ENCODE results near the gene CUL4A.
"Not testable (repeated sequence)": the region's sequence is repeated elsewhere in the genome, so short reads cannot be mapped to it uniquely, and the experiment has no call there.

The CUL4A gene

DNA sequence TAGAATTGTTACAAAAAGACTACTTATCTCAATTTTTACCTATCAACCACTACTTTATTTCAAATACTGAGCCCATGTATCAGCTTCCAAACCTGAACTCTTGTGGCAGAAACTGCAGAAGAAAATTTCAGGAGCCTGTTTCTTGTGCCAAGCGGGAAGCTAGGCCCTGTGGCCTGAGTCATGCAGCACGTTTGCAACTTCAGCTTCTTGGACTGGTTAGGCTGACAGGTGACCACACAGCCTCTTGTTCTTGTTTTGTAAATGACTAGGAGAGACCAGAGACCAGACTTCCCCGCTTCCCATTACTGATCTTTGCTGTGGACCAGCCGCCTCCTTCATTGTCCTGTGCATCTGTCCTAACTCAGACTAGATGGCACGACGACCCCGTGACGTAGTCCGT is 84.3 kb downstream of the CUL4A start:
- DNase-seq = peak; percentile 61

DNA sequence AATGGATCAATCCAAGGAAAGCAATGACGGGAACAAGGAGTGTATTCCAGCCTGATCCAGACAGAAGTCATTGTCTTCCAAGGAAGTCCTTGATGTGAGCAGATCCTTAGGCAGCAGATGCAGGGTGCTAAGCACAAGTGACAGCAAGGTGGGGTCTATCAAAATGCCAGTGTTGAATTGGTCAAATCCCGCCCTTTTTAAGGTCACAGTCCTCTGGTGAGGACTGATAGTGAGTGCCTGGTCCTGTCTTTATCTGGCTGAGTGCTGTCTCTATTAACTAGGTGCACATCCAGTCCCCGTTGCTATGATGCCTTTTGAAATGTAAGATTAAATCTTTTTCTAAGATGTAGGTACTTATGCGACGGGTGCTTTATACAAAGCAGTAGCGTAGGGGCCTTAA is 86.4 kb downstream of the CUL4A start:
- no peak for DNase-seq

DNA sequence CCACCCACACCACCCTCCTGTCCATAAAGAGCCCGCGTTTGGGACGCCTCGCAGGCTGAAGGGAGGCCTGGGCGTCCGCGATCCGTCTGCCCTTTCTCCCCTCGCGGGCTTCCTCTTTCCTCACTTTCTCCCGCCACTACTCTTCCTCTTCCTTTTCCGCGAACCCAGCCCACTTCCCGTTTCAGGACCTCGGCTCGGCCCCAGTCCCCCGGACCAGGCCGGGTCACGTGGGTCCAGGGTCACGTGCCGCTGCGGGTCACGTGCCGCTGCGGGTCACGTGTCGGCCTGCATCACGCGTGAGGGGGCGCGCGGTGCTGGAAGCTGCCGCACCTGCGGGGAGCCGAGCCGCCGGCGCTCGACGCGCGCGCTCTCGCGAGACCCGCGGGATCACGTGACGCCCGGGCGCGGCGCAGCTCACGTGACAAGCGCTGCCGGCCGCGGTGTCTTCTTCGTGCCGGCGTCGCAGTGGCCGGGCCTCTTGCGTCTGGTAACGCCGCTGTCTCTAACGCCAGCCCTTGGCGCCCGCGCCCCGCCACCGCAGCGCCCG is 87.5 kb downstream of the CUL4A start, which contains the start of gene LAMP1:
LAMP1 (plus strand) TSS at position 417 of the 547 bp plus-strand sequence. CDS start 196 bp downstream, outside the sequence.
- DNase-seq = peak; percentile 96

GRCh38 chr13:113297370-113298042 is 88.1 kb downstream of the CUL4A start:
- DNase-seq = peak; percentile 59

DNA sequence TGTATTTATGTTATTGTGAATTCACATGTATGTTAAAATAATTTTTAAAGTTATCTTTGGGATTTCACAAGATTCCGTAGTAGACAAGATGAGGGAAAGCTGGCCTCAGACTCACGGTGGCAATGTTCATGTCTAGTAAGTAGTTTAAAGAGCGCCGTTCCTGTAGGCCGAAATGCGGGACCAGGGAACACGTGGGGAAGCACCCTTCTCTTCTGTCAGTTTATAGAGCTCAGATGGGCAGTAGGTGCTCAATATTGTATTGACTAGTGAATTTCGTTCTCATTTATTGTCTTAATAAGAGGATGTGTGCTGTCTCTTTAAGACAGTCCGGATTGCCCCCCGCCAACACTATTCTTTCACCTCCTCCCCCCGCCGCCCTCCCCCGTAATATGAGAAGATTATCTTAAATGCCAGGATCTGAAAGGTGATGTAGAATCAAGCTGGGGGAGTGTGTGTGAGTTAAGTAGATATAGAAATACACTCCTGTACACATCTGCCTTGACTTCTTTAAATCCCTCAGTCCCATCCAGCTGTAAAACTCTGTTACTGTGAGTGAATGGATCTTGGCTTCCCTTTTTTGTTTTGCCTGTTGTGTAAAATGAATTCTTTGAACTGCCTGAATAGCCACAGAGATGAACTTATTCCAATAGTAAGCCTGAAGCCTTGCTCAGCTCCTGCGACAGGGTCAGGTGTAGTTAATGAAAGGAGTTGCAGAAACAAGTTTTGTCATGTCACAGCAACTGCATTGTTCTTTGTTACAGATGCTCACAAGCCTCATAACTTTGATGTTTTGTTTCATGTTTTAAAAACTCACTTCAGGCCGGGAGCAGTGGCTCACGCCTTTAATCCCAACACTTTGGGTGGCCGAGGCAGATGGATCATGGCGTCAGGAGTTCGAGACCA is 88.9 kb downstream of the CUL4A start:
- DNase-seq = peak; percentile 46

GRCh38 chr13:113299951-113300350 is 90.5 kb downstream of the CUL4A start:
- DNase-seq = peak; percentile 93

DNA sequence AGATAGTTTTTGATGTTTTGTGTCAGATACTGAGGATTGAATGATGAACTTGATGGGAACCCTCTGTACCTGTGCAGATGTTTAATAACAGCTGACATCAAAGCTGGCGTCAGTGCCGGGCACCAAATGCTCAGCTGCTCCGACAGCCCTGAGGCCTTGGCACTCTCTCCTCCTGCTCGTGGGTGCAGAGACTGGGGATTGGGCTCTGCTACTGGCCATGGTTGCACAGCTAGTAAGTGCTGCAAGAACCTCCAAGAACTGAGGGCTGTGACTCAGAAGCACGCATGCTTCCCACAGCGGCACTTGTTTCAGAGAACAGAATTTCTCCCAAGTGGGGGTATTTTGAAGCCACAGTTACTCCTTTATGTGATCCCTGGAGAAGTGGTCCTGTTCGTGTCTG is 93.6 kb downstream of the CUL4A start:
- DNase-seq = peak; percentile 58

- DNase-seq = no peak
Measured at GRCh38 chr13:113304121-113304520, 94.7 kb downstream of the CUL4A start.

DNA sequence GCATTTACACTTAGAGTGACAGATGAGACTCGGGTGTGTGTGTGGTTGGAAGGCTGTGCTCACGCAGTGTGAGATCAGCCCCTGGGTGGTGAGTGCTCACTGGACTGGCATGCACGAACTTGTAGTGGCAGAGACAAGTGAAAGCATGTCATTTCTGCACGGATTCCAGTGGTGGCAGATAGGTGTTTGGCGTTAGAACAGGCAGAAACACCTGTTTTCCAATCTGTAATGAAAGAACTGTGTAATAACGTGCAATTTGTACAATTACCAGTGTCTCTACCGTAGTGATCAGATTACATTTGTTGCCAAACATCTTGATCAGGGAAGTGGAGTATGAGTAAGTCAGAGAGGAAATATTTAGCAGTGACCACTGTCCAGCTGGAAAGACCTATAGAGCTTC is 95.8 kb downstream of the CUL4A start:
- no peak for DNase-seq

GRCh38 chr13:113307491-113307890 is 98.1 kb downstream of the CUL4A start:
- no peak for DNase-seq

DNA sequence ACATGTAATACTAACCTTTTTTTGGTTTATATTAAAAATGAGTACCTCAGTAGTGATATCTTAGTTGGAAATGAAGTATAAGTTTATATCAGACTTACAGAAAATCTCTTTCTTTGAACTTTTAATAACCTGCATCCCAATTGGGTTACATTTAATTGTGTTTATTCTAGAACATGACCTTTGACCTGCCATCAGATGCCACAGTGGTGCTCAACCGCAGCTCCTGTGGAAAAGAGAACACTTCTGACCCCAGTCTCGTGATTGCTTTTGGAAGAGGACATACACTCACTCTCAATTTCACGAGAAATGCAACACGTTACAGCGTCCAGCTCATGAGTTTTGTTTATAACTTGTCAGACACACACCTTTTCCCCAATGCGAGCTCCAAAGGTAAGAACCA is 100.1 kb downstream of the CUL4A start:
- DNase-seq = no peak

- DNase-seq = not testable (repeated sequence)
Measured at GRCh38 chr13:113314112-113314511, 104.7 kb downstream of the CUL4A start.

- DNase-seq = peak; percentile 45
Measured at GRCh38 chr13:113314895-113315470, 105.6 kb downstream of the CUL4A start.

DNA sequence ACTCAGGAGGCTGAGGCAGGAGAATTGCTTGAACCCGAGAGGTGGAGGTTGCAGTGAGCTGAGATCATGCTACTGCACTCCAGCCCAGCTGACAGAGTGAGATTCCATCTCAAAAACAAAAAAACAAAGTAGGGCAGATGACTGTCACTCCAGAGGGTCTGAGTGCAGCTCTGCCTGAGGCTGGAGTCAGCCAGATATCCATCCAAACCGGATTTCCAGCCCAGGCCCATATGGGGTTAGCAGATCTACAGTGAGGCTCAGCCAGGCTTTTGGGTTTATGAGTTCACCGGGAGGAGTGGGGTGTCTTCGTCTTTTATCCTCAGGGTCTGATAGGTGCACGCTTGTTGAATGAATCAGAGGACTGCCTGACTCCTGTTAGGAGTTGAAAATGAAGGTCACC is 106.6 kb downstream of the CUL4A start:
- DNase-seq = no peak

All from inflammatory macrophage treated with lipopolysaccharide for 4 hours (primary cell).